UCSD-AML1 (cell line): ENCODE results near the gene ARHGAP12.

Experiments used
- DNase-seq: peaks from one replicate; lab custom pipeline; 2025; ENCODE audit not compliant: unreplicated experiment; lab: John Stamatoyannopoulos, UW

The ARHGAP12 gene

GRCh38 chr10:31885971-31886370 lies 42.7 kb downstream of the ARHGAP12 start:
- no peak for DNase-seq

GRCh38 chr10:31884386-31884785 lies 44.2 kb downstream of the ARHGAP12 start:
- DNase-seq = no peak

GRCh38 chr10:31883397-31883796 lies 45.2 kb downstream of the ARHGAP12 start:
- no peak for DNase-seq

- DNase-seq = no peak
These were observed 50.1 kb downstream of the ARHGAP12 start for GRCh38 chr10:31878486-31878885.

GRCh38 chr10:31876652-31877352 lies 51.8 kb downstream of the ARHGAP12 start:
- DNase-seq = no peak

- no peak for DNase-seq
These were observed 53.0 kb downstream of the ARHGAP12 start for GRCh38 chr10:31875608-31876007.

- DNase-seq = no peak
These were observed 54.9 kb downstream of the ARHGAP12 start for GRCh38 chr10:31873724-31874123.

- DNase-seq = no peak
These were observed 57.2 kb downstream of the ARHGAP12 start for GRCh38 chr10:31871266-31872065.

- DNase-seq = no peak
These were observed 61.0 kb downstream of the ARHGAP12 start for GRCh38 chr10:31867646-31868045.

GRCh38 chr10:31866118-31866670 lies 62.4 kb downstream of the ARHGAP12 start:
- DNase-seq = no peak

DNA sequence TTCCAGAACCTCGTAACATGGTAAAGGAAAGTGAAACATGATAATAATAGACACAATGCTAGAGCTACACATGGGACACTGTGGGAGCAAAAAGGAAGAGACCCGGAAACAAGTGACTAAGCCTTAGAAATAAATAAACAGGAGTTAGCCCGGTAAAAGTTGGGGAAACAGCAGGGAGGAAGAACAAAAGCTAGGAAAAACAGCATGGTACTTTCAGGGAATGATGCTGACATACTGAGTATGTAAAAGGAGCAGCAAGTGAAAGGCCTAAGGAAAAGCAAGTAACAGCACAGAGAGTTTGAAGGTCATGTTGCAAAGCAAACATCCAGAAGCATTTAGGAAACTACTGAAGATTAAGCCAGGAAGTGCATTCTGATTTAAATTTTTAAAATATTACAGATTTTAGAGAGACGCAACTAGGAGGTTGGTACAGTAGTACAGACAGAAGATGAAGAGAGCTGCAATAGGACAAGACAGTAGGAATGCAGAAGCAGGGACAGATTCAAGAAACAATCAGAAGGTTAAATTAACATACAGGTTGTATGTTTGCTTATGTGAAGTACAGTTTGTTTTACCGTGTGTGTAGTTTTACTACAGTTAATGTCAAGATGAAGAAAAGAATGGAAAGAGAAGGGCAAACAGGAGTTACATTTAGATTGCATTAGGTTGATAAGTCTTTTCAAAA lies 63.7 kb downstream of the ARHGAP12 start:
- no peak for DNase-seq

GRCh38 chr10:31855033-31855432 lies 73.6 kb downstream of the ARHGAP12 start:
- DNase-seq = no peak

DNA sequence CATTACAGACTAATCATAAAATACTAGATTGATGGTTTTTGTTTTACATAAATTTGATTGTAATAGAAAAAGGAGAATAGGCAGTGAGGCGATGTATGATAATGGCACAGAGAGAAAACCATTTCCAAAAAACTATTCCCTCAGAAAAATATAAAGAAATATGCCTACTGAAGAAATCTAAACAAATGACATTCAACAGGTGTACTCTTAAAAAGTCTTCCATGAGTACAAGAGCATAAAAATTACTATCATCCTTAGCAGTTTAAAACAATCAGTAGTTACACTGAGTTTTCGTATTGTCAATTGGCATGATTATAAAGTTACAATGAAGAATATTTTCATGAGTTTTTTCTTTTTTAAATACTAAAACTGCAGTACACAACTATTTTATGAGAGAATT lies 75.0 kb downstream of the ARHGAP12 start:
- no peak for DNase-seq

DNA sequence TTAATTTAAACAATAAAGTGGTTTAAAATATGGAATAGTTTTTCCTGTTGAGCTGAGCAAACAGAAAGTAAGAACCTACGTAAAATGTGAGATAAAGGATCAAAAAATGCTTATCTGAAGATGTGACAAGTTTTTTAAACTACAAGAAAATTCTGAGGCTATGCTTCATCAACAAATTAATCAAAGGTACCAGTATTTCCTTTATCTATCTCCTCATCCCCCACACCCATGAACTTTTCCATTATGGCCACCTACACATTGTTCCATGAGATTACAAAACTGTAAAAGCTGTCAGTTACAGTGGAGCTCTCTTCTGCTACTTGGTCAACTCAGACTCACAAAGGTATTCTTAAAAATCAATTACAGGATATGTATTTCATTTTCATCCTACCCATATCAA lies 77.4 kb downstream of the ARHGAP12 start:
- no peak for DNase-seq

GRCh38 chr10:31847515-31847914 lies 81.1 kb downstream of the ARHGAP12 start:
- no peak for DNase-seq

DNA sequence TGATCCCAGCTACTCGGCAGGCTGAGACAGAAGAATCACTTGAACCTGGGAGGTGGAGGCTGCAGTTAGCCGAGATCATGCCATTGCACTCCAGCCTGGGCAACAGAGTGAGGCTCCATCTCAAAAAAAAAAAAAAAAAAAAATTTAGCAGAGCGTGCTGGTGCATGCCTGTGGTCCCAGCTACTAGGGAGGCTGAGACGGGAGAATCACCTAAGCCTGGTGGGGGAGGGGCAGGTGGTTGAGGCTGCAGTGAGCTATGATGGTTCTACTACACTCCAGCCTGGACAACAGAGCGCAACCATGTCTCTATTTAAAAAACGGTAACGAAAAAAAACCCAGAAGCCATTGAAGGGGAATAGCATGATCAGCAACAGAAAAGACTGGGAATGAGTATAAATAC lies 89.9 kb downstream of the ARHGAP12 start:
- DNase-seq = no peak

DNA sequence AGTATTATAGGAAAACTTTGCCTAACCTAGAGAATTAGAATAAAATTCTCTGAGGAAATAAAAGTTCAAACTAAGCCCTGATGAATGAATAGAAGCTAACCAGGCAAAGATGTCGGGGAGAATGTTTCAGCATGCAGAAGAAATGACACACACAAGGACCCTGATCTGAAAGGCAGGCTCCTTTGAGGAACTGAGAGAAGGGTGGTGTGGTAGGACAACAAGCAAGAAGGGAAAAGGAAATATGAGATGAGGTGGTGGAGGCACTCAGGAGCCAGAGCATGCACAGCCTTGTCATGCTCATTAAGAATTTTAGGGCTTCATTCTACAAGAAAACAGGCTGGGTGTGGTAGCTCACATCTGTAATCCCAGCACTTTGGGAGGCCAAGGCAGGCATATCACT lies 90.6 kb downstream of the ARHGAP12 start:
- DNase-seq = no peak

DNA sequence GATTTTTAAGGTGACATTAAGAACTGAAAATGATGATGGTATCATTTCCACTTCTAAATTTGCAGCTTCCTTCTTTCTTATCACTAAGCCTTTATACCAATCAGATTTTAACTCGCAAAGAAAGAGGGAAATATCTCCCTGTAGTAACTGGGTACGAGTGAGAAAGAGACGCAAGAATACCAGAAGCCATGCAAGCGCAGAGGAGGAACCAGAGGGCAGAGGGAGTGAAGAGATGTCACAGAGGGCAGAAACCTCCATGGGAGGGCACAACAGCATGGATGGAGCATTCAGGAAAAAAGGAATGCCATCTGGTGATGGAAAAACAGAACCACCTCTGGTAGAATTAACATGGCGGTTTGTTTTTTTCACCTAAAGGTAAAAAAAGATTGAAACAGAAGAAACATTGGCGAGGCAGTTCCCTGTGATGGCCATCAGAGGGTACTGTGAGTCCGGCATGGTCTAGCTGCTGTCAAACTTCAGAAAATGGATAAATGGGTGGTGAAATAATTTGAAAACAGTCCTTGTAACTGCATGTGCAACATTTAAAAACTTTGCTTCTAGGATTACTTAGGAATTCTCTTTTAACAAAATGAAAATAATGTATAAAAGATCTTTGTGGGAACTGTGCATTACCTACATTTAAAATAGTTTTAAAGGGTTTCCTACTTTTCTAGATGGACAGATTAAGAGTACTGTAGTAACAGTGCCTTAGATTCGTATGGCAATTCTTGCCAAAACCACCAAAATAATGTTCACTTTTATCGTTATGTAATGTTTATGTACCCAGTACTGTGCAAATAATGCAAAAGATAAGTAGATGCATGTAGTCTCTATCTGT lies 91.8 kb downstream of the ARHGAP12 start:
- no peak for DNase-seq

DNA sequence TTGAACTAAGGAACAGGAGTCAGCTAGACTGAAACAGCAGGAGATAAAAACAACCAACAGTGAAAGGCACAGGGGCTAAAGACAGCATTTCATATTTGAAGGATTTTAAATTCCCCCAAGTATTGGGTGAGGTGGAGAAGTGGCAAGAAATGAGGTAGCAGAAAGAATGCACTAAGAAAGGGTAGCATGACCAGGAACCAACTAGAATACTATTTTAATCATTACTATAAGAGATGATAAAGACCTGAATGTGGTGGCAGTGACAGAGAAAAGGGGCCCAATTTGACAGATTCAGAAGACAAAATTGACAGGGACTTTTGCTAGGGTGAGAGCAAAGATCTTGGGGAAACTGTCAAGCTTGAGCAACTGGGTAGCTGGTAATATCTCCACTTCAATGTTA lies 94.9 kb downstream of the ARHGAP12 start:
- no peak for DNase-seq

DNA sequence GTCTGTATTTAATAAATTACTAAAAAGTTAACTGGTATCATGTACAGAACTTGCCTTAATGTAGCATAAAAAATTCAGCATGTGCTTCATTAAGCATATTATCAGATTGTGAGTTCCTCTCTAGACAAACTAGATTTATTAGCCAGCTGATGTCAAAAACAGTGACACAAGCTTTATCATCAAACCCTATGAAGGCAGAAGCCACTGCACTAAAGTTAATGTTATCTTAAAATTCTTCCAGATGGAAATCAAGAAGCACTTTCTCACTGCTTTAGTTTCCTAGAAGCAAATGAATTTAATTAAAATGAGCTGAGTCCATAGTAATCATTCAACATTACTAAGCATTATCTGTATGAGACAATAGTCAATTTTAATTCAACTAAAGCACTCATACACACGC lies 96.4 kb downstream of the ARHGAP12 start:
- no peak for DNase-seq

- DNase-seq = no peak
These were observed 97.7 kb downstream of the ARHGAP12 start for GRCh38 chr10:31830887-31831286.
